Type B pancreatic cell (in vitro differentiated cells): Measurements from ENCODE around the gene CORO7. TPM values are rescaled to one million over a fixed set of nuclear protein-coding genes. Genes with fewer than 3 reads are reported as not detected.
A peak's percentile ranks its signal among the peaks of the same experiment; 100 is the strongest.

Experiments
- DNase-seq: peaks from one replicate; pipeline ENCODE4 v3.0.0; 2021; ENCODE audit warnings: mixed read lengths; ENCODE audit not compliant: unreplicated experiment; ENCODE audit errors: extremely low spot score
- H3K27ac Mint-ChIP-seq: 2 replicates; pipeline ENCODE4 v1.8.0; 2021; ENCODE audit warnings: mild to moderate bottlenecking, mixed read lengths
- H3K27me3 Mint-ChIP-seq: 2 replicates; pipeline ENCODE4 v1.8.0; 2021; ENCODE audit warnings: mixed read lengths
- H3K36me3 Mint-ChIP-seq: 2 replicates; pipeline ENCODE4 v1.8.0; 2021; ENCODE audit warnings: mixed read lengths
- H3K4me1 Mint-ChIP-seq: one replicate; pipeline ENCODE4 v1.8.0; 2021; ENCODE audit warnings: mixed read lengths; ENCODE audit not compliant: unreplicated experiment
- H3K4me3 Mint-ChIP-seq: 2 replicates; pipeline ENCODE4 v1.8.0; 2021; ENCODE audit warnings: mild to moderate bottlenecking, mixed read lengths
- H3K9me3 Mint-ChIP-seq: 2 replicates; pipeline ENCODE4 v1.8.0; 2021; ENCODE audit warnings: mixed read lengths
- CTCF ChIP-seq: fragments of 200-600 bp; sonication (generic); conservative IDR thresholded peaks from 2 replicates; pipeline ENCODE4 v1.5.0; 2021; ENCODE audit warnings: antibody characterized with exemption, mild to moderate bottlenecking
- total RNA-seq: library from RNA; stranded (reverse); gene quantifications from 2 replicates; pipeline ENCODE4 v1.2.1, GENCODE V29; 2021; ENCODE audit warnings: low replicate concordance

Gene CORO7
- total RNA-seq, 1 donor from 2014 or later: 32.3 TPM

GRCh38 chr16:4425378-4426020 is 9.1 kb upstream of the CORO7 start, which contains the start of gene DNAJA3:
DNAJA3 (plus strand) TSS chr16:4425868; CDS start chr16:4425882, 14 bp downstream.
- H3K9me3 Mint-ChIP-seq: no peaks in the 10 kb centered on the region
- no peaks in the 10 kb centered on the region for H3K27me3 Mint-ChIP-seq
- H3K36me3 Mint-ChIP-seq: peaks cover 7% of the 10 kb centered on the region
- H3K27ac Mint-ChIP-seq: peak within 1 kb of the TSS; percentile 100
- peaks cover 26% of the 10 kb centered on the region for H3K4me1 Mint-ChIP-seq
- TF ChIP-seq CTCF: no peak
- peak within 1 kb of the TSS; percentile 98 for H3K4me3 Mint-ChIP-seq
- peak; percentile 94 for DNase-seq

- Mint-ChIP-seq H3K27me3 (no peaks in the 10 kb centered on the region), H3K27ac (no peak overlapping the region), H3K36me3 (no peaks in the 10 kb centered on the region), H3K4me3 (no peak overlapping the region), H3K4me1 (peaks cover 9% of the 10 kb centered on the region), H3K9me3 (no peaks in the 10 kb centered on the region)
- no peak for TF ChIP-seq CTCF
- no peak for DNase-seq
Measured at GRCh38 chr16:4420505-4421105, 4.2 kb upstream of the CORO7 start.

- Mint-ChIP-seq H3K36me3 (no peaks in the 10 kb centered on the region), H3K4me1 (peaks cover 10% of the 10 kb centered on the region), H3K9me3 (no peaks in the 10 kb centered on the region), H3K27me3 (peaks cover 3% of the 10 kb centered on the region), H3K4me3 (no peak overlapping the region), H3K27ac (no peak overlapping the region)
- no peak for DNase-seq
- no peak for TF ChIP-seq CTCF
Measured at GRCh38 chr16:4419402-4419959, 3.1 kb upstream of the CORO7 start.

DNA sequence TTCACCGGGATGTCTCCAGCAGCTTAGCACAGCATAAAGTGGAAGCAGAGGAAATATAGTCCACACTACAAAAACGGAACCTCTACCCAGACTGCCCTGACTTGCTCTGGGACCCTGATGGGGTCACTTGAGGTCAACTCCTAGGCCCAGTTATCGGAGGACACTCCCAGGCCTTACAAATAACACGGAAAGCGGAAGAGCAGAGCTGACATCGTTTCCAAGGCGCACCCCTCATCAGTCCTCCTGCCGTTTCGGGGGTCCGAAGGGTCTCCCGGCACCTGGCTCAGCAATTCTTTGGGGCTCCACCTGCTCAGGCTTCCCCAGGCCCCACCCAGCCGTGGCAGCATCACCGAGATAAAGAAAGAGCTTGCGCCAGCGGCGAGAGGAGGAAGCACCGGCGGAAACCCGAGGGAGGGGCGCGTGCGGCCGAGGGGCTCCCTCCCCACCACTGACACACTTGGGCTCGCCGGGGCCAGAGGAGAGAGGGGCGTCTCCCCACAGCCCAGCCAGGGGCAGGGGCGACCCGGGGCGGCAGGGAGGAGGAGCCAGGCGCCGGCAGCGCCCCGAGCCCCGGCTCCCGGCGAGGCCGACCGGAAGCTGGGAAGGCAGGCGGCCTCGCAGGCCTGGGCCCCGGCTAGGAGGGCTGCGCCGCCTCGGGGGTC is 727 bp downstream of the CORO7 start:
- H3K27ac Mint-ChIP-seq: peak overlapping the region; percentile 94
- TF ChIP-seq CTCF: no peak
- no peak for DNase-seq

GRCh38 chr16:4414187-4414917 is 2.0 kb downstream of the CORO7 start:
- H3K36me3 Mint-ChIP-seq: no peaks in the 10 kb centered on the region
- H3K27ac Mint-ChIP-seq: peak overlapping the region; percentile 94
- H3K9me3 Mint-ChIP-seq: no peaks in the 10 kb centered on the region
- peaks cover 17% of the 10 kb centered on the region for H3K4me1 Mint-ChIP-seq
- no peak for TF ChIP-seq CTCF
- DNase-seq: no peak
- peaks cover 3% of the 10 kb centered on the region for H3K27me3 Mint-ChIP-seq
- peak overlapping the region; percentile 95 for H3K4me3 Mint-ChIP-seq

More for the DNA sequence above, 727 bp downstream of the CORO7 start:
- peaks cover 16% of the 10 kb centered on the region for H3K4me1 Mint-ChIP-seq
- H3K9me3 Mint-ChIP-seq: no peaks in the 10 kb centered on the region
- peak overlapping the region; percentile 95 for H3K4me3 Mint-ChIP-seq
- H3K27me3 Mint-ChIP-seq: peaks cover 3% of the 10 kb centered on the region
- H3K36me3 Mint-ChIP-seq: no peaks in the 10 kb centered on the region
